ENCODE data around the gene CUEDC1.

DNA sequence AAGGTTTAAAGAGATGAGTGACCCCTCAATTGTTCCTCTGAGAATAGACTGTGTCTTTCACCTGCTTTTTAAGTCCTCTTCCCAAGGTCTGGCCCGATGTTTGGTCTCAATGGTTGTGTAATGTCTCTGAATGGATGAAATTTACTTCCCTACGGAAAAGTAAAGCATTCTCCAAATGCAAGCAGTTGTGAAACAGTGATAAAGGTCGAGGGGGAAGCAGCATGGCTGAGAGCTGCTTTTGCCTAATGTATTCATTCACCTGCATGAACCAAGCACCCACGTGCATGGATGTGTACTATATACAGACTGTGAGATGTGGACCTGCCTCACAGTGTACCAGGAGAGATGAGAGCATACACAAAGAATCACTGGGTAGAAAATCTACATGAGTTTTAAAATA is 116.8 kb downstream of the CUEDC1 start:
- TF ChIP-seq, protein P1, sequence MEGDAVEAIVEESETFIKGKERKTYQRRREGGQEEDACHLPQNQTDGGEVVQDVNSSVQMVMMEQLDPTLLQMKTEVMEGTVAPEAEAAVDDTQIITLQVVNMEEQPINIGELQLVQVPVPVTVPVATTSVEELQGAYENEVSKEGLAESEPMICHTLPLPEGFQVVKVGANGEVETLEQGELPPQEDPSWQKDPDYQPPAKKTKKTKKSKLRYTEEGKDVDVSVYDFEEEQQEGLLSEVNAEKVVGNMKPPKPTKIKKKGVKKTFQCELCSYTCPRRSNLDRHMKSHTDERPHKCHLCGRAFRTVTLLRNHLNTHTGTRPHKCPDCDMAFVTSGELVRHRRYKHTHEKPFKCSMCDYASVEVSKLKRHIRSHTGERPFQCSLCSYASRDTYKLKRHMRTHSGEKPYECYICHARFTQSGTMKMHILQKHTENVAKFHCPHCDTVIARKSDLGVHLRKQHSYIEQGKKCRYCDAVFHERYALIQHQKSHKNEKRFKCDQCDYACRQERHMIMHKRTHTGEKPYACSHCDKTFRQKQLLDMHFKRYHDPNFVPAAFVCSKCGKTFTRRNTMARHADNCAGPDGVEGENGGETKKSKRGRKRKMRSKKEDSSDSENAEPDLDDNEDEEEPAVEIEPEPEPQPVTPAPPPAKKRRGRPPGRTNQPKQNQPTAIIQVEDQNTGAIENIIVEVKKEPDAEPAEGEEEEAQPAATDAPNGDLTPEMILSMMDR (IDR thresholded peaks at IDR 0.05): no peak
- TF ChIP-seq POLR2A (IDR thresholded peaks at IDR 0.05): no peak
